Measurements from ENCODE around the gene EXOSC7.
"Not testable (repeated sequence)": the region's sequence is repeated elsewhere in the genome, so short reads cannot be mapped to it uniquely, and the experiment has no call there.

The EXOSC7 gene

DNA sequence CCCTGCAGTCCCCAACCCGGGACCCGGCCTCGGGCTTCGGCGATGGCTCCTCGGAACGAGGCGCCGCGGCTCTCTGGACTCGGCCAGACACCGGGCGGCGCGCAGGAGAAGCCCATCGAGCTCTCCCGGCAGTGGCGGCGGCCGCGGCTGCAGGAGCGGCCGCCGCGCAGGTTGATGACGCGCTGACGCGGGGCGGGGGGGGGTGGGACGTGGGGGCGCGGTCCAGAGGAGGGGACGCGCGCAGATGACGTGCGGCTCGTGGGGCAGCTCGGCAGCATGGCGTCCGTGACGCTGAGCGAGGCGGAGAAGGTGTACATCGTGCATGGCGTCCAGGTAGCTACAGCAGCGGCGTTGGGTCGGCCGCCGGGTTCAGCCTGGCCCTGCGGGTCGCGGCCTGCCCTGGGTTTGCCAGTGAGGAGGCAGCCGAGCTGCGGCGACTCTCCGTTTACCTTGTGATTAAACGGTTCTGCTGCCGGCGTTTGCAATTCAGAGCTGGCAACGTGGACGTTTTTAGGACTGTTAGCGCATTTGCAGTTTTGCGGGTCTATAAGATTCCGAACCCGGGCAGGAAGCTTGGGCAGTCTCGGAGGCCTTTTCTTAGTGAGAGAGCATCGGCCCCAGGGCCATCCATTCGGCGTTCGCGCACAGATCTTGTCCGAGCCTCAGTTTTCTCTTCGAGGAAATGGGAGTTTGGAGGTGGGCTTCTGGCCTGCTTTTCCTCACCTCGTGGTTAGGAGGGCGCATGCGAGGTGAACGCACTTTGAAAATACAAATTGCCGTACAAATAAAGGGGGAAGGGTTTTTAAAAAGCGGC is at the start of gene EXOSC7, which contains the start of gene ZDHHC3:
TSS of gene EXOSC7 (plus strand) at position 243 of the 814 bp plus-strand sequence. CDS start at position 277, 34 bp downstream.
TSS of gene ZDHHC3 (minus strand) at position 173 of the 814 bp plus-strand sequence. CDS start 16,738 bp downstream, outside the sequence.
- no peak for DNase-seq

- no peak for DNase-seq
Observed at GRCh38 chr3:44926921-44927320, 49.1 kb upstream of the EXOSC7 start.

DNA sequence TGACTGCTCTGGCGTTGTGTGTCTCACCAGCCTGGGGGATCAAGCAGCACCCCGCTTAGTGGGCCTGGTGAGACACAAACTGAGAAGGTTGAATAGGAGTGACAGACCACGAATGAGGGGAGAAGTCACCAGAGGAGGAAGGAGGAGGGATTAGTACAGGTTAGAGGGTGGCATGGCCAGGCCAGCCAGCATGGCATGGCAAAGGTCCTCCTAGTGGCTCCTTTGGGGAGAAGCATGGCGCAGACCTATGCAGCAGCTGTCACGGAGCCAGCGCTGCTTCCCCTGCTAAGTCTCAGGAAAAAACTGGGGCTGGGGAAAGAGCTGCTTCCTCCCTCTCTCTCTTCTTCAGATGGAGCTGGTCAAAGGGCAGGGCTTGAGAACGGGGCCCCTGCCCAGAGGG is 48.7 kb upstream of the EXOSC7 start:
- no peak for DNase-seq

GRCh38 chr3:44929782-44930181 is 46.3 kb upstream of the EXOSC7 start:
- no peak for DNase-seq

- DNase-seq = no peak
Observed at GRCh38 chr3:44930911-44931310, 45.1 kb upstream of the EXOSC7 start.

DNA sequence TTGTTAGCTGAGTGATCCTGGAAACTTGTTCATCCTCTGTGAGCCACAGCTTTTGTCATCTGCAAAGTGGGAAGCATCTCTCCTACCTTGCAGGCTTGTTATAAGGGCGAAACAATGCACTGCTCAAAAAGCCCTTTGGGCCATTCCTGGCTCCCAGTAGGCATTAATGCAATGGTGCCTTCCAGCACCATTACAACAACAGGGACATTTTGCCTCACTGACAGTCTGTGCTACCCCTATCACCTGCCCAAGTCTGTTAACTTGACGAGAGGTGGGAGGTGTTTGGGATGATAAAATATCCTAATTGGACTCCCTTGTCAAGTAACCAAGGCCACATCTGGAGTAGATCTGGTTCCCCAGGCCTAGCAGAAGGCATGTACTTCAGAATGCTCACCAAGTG is 44.3 kb upstream of the EXOSC7 start:
- no peak for DNase-seq

DNA sequence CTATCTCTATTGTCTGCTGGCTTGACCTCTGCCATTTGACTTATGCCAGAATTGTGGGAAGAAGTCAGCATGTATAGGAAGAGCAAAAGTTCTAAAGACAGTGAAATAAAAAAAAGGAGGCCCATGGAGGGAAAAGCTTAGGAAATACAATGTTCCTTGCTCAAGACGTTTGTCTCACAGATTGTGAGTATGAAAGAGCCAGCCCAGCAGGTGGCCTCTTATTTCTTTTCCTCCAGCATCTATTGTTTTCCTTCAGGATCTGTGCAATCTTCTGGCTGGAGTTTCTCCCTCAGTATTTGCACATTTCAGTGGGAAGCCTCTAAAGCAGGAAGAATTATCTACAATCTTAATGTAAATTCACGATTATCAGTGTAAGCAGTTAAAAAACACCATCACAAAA is 43.8 kb upstream of the EXOSC7 start:
- no peak for DNase-seq

DNA sequence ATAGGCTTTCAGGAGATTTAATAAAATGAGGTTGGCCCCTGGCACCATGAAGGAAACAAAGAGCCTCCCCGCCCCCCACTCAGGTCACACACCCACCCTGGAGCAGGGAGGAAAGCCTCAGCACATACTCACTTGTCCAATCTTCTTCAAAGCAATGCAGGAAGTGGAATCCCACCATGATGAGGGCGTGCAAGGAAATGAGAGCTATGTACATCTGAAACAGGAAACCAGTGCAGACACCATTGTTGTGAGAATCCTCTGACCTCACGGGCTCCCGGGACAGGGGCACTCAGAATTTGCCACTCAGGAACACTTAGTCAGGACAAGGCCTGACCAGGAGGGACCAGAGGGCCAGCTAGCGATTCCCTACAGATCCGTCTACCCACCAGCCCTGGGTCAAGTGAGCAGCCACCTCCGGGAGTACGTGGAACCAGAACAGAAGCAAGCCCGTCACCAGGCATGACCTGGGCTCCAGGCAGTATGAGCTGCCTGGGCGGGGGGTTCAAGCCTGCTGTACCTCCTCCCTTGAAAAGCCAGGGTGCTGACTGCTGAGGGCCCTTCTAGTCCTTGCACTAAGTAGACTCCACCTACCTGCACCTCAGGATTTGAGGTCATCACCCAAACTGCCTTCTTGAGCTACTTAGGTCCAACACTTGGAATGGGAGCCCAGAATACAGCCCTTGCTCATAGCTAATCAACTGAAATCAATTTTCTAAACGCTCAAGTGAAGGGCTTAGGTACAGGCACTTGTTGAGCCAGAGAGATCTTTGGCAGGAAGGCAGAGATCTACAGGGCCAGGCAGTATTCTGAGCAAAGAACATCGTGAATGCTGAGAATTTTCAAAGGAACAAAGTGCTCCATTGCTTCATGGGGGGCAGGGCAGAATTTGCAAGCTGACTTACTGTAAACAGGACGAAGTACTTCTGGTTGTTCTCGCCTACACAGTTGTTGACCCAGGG is 42.8 kb upstream of the EXOSC7 start:
- DNase-seq = no peak

DNA sequence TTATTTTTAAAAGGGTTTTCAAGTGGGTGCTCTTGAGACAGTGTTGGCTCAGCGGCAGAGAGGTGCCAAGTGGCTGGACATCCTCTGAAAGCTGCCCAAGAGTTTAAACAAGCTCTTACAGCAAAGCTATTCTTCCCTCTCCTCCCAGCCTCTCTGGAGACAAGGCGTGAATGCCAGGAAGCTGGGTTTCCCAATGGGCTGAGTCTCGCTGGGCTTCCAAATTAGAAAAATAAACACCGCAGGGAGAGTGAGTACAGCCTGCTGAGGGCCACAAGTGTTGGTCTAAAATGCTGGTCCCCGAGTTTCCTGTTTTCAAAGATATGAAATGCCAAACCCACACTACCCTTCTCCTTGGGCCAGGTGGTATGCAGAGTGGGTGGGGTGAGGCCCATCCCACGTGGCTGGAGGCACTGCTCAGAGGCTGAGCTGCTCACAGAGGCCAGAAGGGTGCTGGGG is 36.4 kb upstream of the EXOSC7 start:
- no peak for DNase-seq

- DNase-seq = no peak
Observed at GRCh38 chr3:44942202-44942921, 33.7 kb upstream of the EXOSC7 start.

- no peak for DNase-seq
Observed at GRCh38 chr3:44948239-44948638, 27.8 kb upstream of the EXOSC7 start.

GRCh38 chr3:44949770-44950169 is 26.3 kb upstream of the EXOSC7 start:
- not testable (repeated sequence) for DNase-seq

DNA sequence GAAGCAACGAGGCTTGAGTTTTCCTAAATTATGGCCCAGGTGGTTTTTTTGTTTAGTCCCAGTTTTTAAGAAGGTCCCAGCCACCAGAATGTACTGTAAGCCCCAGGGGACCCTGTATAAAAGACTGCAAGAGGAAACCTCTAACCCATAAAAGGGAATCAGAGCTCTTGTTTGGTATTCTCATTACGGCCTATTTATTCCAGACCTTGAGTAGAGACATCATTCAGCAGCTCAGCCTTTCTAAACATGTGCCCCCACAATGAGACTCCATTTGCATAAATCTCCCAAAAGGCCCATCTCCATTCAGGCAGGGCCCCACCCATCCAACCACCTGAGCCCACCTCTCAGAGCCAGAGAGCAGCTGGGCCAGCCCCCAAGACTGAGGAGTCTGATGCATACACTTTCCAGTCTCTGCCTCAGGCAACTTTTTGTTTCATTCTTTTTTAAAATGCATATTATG is 25.7 kb upstream of the EXOSC7 start:
- DNase-seq = no peak

GRCh38 chr3:44952689-44953088 is 23.4 kb upstream of the EXOSC7 start:
- DNase-seq = no peak

DNA sequence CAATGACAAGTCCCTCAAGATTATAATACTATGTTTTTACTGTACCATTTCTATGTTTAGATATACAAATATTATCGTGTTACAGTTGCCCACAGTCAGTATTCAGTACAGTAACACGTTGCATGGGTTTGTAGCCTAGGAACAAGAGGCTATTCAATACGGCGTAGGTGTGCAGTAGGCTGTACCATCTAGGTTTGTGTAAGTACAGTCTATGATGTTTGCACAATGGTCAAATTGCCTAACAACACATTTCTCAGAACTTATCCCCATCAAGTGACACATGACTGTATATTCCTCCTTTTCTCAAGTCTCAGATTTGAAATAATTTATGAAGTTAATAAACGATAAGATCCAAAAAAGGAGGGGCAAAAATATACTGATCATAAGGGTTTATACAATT is 21.7 kb upstream of the EXOSC7 start:
- no peak for DNase-seq

- DNase-seq = no peak
Observed at GRCh38 chr3:44954962-44955361, 21.1 kb upstream of the EXOSC7 start.

DNA sequence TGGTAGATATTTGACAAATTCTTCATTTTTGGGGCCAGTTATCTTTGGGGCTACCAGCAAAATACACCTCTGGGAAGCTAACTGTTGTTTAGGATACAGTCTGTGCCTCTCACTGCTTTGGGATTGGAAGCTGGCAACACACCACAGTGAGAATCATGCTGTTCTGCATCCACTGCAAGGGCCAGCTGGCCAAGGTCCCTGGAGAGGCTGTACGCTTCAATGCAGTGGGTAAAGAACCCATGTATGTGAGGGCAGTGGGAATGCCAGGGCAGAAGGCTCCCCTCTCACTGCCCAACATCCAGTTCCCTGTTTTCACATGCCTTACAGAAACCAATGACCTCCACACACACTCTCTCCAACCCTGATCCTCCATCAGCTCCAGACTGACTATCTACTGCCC is 20.1 kb upstream of the EXOSC7 start:
- no peak for DNase-seq

GRCh38 chr3:44957986-44958385 is 18.1 kb upstream of the EXOSC7 start:
- DNase-seq = no peak

DNA sequence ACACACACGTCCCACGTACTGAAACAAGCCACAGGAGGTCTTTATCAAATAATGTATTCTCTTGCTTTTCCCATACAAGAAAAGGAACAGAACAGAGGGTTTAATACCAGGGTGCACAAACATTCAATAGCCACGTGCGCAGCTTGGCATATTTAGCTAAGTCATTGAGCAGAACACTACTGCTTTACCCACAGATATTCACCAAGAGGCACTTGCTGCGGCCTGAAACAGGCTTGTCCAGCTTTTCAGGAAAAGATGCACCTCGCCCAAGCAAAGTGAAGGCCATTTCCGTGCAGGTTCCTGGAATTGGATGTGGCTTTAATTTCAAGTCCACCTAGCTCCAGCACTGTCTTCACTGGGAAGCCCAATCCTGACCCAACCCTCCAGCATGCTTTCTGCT is 17.7 kb upstream of the EXOSC7 start:
- no peak for DNase-seq

- no peak for DNase-seq
Observed at GRCh38 chr3:44960387-44961026, 15.5 kb upstream of the EXOSC7 start.

- no peak for DNase-seq
Observed at GRCh38 chr3:44961888-44962287, 14.2 kb upstream of the EXOSC7 start.

Data from DMS153 (cell line).